GM20000 (cell line): ENCODE results near the gene INSL3.

ENCODE experiments used
- DNase-seq: peaks from one replicate; pipeline ENCODE4 v3.0.0; 2012; ENCODE audit warnings: low spot score
- TF ChIP-seq, protein P1 (sequence below): IDR thresholded peaks from 2 replicates; pipeline ENCODE4 v1.5.1; 2012; ENCODE audit warnings: mild to moderate bottlenecking, control low read depth; ENCODE audit errors: extremely low read depth, missing control alignments

Gene INSL3

DNA sequence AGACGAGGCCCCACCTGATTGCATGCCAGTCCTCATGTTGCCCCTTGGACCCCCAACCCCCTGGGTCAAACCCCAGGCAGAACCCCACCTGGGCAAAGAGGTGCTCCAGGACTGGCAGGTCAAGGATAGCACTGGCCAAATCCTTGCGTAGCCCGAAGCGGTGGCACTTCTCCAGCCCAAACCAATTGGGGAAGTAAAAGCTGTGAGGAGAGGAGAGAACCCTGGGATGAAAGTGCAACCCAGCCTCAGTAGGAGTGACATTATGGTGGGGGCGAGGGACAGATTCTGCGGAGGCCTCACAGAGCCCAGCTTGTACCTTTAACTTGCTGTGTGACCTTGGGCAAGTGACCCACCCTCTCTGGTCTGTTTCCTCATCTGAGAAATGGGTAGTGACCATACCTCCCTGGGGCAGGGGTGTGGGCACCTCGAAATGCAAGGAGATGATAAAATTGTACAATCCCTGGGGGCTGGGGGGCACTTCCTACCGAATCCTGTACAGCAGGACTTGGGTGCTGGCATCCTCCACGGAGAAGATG, 22.0 kb upstream of the INSL3 start:
- TF ChIP-seq, protein P1, sequence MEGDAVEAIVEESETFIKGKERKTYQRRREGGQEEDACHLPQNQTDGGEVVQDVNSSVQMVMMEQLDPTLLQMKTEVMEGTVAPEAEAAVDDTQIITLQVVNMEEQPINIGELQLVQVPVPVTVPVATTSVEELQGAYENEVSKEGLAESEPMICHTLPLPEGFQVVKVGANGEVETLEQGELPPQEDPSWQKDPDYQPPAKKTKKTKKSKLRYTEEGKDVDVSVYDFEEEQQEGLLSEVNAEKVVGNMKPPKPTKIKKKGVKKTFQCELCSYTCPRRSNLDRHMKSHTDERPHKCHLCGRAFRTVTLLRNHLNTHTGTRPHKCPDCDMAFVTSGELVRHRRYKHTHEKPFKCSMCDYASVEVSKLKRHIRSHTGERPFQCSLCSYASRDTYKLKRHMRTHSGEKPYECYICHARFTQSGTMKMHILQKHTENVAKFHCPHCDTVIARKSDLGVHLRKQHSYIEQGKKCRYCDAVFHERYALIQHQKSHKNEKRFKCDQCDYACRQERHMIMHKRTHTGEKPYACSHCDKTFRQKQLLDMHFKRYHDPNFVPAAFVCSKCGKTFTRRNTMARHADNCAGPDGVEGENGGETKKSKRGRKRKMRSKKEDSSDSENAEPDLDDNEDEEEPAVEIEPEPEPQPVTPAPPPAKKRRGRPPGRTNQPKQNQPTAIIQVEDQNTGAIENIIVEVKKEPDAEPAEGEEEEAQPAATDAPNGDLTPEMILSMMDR, result no peak
- DNase-seq, result no peak

DNA sequence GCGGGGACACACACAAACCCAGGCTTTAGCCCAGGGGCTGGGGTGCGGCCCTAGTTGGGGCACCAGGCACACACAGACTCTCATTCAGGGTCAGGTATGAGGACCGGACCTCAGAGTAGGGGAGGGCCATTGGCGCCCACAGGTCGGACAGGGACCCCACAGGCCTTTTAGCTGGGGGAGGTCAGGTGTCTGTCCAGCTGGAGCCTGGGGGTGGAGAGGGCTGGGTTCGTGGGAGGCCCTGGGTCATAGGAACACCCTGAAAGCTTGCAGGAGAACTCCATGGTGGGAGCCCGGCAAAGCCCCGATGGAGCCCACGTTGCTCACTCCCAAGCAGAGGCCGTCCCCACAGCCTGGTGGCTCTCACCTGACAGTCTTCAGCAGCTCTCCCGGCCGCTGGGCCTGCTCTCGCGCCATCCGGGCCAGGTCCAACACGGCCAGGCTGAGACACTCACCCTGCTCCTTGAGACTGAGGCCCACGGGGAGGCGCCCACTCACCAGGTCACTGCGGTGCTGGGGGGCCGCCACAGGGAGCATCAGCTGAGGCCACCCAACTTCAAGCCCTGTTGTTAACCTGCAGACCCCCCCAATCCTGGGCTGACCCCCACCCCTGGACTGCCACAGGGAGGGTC, 21.5 kb upstream of the INSL3 start:
- TF ChIP-seq, protein P1, result no peak
- DNase-seq, result no peak

DNA sequence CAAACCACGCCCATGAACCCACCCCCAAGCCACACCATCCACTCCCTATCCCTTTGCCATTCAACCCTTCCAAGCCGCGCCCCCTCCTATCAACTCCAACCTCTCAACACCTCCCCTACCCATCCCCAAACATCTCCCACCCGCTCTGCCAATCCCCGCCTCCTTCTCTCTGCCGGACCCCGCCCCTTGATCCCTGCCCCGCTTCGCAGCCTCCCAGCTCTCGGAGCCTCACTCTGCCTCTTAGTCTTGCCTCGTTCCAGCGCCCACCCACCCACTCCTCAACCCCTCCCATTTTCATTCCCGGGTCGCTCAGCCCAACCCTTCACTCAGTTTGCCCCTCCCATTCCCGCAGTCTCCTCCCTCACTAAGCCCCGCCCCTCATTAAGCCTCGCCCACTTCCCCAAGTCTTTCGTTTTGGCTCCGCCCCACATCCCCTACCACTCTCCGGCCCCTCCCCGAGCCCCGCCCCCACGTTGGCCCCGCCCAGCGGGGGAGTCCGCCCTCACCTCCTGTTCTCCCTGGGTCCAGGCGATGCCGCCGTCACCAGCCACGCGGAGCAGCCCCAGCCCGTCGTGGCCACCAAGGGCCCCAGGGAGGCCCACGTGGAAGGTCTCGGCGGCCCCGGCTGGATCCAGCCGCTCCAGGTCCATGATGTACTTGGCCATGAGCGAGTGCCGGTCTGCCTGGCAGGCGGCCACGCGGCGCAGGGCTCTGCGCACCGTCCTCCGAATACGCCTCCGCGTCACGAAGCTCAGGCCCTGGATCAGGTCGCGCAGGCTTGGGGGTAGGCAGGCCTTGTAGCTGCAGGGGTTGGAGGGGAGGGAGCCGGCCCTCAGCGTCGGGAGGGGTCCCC, 20.7 kb upstream of the INSL3 start:
- DNase-seq, result peak; percentile 72
- TF ChIP-seq, protein P1, result no peak

DNA sequence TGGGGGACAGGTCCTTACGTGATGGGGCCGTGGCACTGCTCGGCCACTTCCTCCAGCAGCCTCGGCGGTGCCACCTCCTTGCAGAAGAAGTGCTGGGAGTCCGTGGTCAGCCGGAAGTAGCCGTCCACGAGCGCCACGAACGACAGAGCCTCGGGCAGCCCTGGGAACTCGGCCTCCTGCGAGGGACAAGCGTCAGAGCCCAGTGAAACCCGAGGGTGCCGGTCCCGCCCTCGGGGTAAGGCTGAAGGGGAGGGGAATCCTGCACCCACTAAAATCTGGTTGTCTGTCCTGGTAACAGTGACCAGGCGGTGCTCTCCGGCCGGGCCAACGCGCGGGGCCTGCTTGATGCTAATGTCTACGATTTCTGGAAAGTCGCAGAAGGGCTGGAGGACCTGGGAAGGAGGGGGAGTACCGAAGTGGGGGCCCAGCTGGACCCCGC, 20.1 kb upstream of the INSL3 start:
- no peak for DNase-seq
- TF ChIP-seq, protein P1, result no peak

DNA sequence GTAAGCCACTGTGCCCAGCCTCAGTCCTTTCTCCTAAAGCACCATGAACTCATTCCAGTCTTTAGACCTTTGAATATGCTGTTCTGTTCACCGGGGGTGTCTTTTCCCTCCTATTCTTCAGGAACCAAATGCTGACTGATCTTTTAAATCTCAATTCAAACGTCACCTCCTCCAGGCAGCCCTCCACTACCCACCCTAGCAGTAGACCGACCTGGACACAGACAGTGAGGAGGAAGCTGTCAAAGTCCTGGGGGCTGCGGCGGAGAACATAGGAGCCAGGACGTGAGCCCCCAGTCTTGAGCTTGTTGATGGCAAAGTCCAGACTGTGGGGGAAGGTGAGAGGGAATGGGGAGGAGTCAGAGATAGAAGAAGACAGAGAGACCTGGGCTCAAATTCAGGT, 18.7 kb upstream of the INSL3 start:
- TF ChIP-seq, protein P1, result no peak

DNA sequence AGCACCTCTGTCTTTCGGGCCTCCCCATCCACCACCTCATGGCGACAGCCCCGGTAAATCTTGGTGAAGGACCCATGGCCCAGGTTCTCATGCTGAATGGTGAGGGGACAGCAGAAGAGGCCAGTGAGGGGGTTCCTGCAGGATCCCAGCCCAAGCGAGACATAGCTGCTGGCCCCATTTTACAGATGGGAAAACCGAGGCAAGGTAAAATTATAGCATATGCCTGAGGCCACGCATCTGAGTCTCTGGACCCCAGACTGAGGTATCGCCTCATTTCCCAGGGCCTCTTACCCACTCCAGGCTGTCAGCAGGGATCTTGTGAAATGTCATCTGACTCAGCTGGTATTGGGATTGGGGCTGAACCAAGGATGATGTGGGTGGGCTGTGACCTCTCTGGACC, 16.7 kb upstream of the INSL3 start:
- TF ChIP-seq, protein P1, result no peak
- no peak for DNase-seq

More for the DNA sequence above, 18.7 kb upstream of the INSL3 start:
- DNase-seq, result no peak

GRCh38 chr19:17836530-17836929, 15.2 kb upstream of the INSL3 start:
- no peak for DNase-seq
- TF ChIP-seq, protein P1, result no peak
